ENCODE measurements around the gene SERPINA9.
A peak's percentile ranks its signal among the peaks of the same experiment; 100 is the strongest.
"Not testable (repeated sequence)": the region's sequence is repeated elsewhere in the genome, so short reads cannot be mapped to it uniquely, and the experiment has no call there.

The SERPINA9 gene

DNA sequence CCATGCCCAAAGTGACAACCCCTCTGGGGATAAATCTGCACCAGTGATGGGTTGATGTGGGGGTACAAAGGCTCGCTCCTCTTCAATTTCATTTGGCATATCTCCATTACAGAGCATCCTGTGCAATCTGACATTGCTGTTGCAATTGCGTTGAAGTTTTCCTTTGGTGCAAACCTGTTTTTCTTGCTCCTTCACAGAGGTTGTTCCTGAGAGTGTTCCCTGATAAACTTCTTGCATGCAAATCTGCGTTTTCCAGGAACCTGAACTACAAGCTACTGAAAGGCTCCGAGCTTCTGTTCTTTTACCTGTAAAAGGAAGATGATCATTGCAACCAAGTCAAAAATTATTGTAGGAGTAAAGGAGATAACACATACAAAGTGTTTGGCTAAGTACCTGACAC lies 49.5 kb downstream of the SERPINA9 start:
- Histone ChIP-seq H3K4me1 (ENCODE audit: insufficient read depth, insufficient read length) (no peaks in the 10 kb centered on the region), H3K4me3 (ENCODE audit: insufficient read length, low read depth) (no peak overlapping the region), H3K9me3 (ENCODE audit: insufficient read depth, low read length) (peaks cover 5% of the 10 kb centered on the region; the same call in 1 of the 2 replicates), H3K9ac (ENCODE audit: insufficient read length, low read depth) (no peak overlapping the region), H3K27me3 (ENCODE audit: insufficient read depth, insufficient read length) (no peaks in the 10 kb centered on the region), H3K36me3 (ENCODE audit: insufficient read depth, insufficient read length, low read length) (no peaks in the 10 kb centered on the region)
- DNase-seq (ENCODE audit: low read depth, low spot score): no peak
- TF ChIP-seq YY1 (IDR thresholded peaks at IDR 0.05; ENCODE audit: insufficient read depth, insufficient read length) (no peak), ZNF274 (IDR thresholded peaks at IDR 0.05; ENCODE audit: low read depth, low read length) (no peak), SUZ12 (IDR thresholded peaks at IDR 0.05; ENCODE audit: extremely low read depth, insufficient read depth, insufficient read length) (no peak)

DNA sequence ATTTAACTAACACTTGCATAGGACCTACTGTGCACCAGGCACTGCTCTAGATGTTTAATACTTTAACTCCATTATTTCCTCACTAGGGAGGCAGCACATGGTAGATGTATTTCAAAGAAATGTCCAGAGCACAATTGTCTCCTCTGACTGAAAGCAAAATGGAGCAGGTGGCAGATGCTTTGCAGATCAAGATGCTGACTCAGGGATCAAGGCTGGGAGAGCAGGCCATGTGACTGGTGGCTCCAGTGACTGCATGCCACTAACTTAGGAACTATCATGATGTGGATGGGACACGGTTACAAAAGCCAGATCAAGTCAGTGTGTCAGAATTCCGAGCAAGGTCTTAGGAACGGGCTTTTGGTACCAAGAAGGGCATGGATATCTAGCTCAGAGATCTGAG lies 51.6 kb downstream of the SERPINA9 start:
- Histone ChIP-seq H3K9ac (ENCODE audit: insufficient read length, low read depth) (no peak overlapping the region), H3K27me3 (ENCODE audit: insufficient read depth, insufficient read length) (no peaks in the 10 kb centered on the region), H3K9me3 (ENCODE audit: insufficient read depth, low read length) (peaks cover 1% of the 10 kb centered on the region; the same call in 1 of the 2 replicates), H3K4me1 (ENCODE audit: insufficient read depth, insufficient read length) (no peaks in the 10 kb centered on the region), H3K36me3 (ENCODE audit: insufficient read depth, insufficient read length, low read length) (no peaks in the 10 kb centered on the region), H3K4me3 (ENCODE audit: insufficient read length, low read depth) (no peak overlapping the region)
- DNase-seq (ENCODE audit: low read depth, low spot score): no peak
- TF ChIP-seq SUZ12 (IDR thresholded peaks at IDR 0.05; ENCODE audit: extremely low read depth, insufficient read depth, insufficient read length) (no peak), ZNF274 (IDR thresholded peaks at IDR 0.05; ENCODE audit: low read depth, low read length) (no peak), YY1 (IDR thresholded peaks at IDR 0.05; ENCODE audit: insufficient read depth, insufficient read length) (no peak)

DNA sequence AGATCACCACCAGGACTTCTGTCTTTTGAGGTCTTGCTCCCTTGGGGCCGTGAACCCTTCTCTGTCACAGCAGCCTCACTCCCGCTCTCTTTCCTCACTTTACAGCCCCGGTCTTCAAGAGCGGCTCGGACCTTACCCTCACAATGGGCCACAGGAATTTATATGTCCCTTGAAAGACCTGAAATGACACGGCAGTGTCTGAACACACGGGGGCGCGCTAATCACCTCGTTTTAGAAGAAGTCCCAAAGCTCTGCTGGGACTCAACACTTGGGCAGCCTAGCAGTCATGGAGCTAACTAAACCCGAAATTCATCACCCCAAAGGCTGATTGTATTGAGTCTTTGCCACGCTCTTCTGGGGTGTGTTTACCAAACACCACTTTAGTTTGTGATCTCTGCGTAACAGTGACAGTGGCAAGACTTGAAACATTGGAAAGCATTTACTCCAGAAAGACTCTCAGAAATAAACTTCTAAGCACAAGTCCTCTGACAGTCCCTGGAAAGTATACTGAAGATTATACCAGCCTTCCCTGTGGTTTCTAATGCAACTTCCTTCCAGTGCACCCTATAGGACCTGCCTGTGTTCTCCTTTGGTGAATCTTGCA lies 52.4 kb downstream of the SERPINA9 start:
- H3K9me3 ChIP-seq (ENCODE audit: insufficient read depth, low read length): peaks cover 8% of the 10 kb centered on the region; the same call in 1 of the 2 replicates
- H3K4me3 ChIP-seq (ENCODE audit: insufficient read length, low read depth): no peak overlapping the region
- no peaks in the 10 kb centered on the region for H3K27me3 ChIP-seq (ENCODE audit: insufficient read depth, insufficient read length)
- H3K36me3 ChIP-seq (ENCODE audit: insufficient read depth, insufficient read length, low read length): no peaks in the 10 kb centered on the region
- H3K4me1 ChIP-seq (ENCODE audit: insufficient read depth, insufficient read length): no peaks in the 10 kb centered on the region
- DNase-seq (ENCODE audit: low read depth, low spot score): peak; percentile 68
- TF ChIP-seq YY1 (IDR thresholded peaks at IDR 0.05; ENCODE audit: insufficient read depth, insufficient read length) (no peak), SUZ12 (IDR thresholded peaks at IDR 0.05; ENCODE audit: extremely low read depth, insufficient read depth, insufficient read length) (no peak), ZNF274 (IDR thresholded peaks at IDR 0.05; ENCODE audit: low read depth, low read length) (no peak)
- no peak overlapping the region for H3K9ac ChIP-seq (ENCODE audit: insufficient read length, low read depth)

DNA sequence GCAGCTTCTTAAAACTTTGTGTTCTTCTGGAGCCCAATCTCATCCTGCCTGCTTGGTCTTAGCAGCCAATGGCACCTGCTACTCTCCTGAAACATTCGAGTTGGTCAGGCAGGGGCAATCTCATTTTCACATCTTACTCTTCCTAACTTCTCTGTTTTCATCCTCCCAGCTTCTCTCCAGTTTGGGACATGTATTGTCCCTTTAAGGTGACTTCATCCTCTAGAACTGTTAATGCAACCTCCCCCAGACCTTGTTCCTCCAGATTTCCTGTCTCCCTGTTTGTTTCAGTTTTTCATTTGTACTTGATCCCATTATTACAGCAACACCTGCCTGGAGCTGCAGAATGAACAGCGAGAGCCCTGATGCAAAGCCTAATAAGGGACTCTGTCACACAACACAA lies 54.7 kb downstream of the SERPINA9 start:
- H3K4me1 ChIP-seq (ENCODE audit: insufficient read depth, insufficient read length): no peaks in the 10 kb centered on the region
- DNase-seq (ENCODE audit: low read depth, low spot score): no peak
- H3K27me3 ChIP-seq (ENCODE audit: insufficient read depth, insufficient read length): no peaks in the 10 kb centered on the region
- peaks cover 8% of the 10 kb centered on the region; the same call in 1 of the 2 replicates for H3K9me3 ChIP-seq (ENCODE audit: insufficient read depth, low read length)
- H3K36me3 ChIP-seq (ENCODE audit: insufficient read depth, insufficient read length, low read length): no peaks in the 10 kb centered on the region
- H3K4me3 ChIP-seq (ENCODE audit: insufficient read length, low read depth): no peak overlapping the region
- H3K9ac ChIP-seq (ENCODE audit: insufficient read length, low read depth): no peak overlapping the region
- TF ChIP-seq YY1 (IDR thresholded peaks at IDR 0.05; ENCODE audit: insufficient read depth, insufficient read length) (no peak), ZNF274 (IDR thresholded peaks at IDR 0.05; ENCODE audit: low read depth, low read length) (no peak), SUZ12 (IDR thresholded peaks at IDR 0.05; ENCODE audit: extremely low read depth, insufficient read depth, insufficient read length) (no peak)

DNA sequence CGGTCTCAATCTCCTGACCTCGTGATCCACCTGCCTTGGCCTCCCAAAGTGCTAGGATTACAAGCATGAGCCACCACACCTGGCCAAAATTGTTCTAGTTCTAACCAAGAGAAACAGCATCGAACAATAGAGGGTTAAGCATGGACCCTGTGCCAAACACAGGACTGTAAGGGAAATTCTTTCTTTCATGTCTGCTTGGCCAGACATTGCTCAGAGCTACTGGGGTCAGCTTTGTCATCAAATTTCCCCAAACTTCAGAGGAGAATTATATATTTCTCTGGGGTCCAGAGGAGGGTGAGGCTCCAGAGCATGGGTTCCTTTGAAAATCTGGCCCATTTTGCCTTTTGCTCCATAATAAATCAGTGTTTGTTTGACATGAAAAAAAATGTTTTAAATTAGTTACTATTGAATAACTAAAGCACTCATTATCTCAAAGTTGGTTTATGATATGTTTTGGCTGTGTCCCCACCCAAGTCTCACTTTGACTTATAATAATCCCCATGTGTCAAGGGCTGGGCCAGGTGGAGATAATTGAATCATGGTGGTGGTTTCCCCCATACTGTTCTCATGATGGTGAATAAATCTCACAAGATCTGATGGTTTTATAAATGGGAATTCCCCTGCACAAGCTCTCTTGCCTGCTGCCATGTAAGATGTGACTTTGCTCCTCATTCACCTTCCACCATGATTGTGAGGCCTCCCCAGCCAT lies 58.3 kb downstream of the SERPINA9 start:
- H3K27me3 ChIP-seq (ENCODE audit: insufficient read depth, insufficient read length); H3K4me1 ChIP-seq (ENCODE audit: insufficient read depth, insufficient read length); H3K9ac ChIP-seq (ENCODE audit: insufficient read length, low read depth); H3K9me3 ChIP-seq (ENCODE audit: insufficient read depth, low read length); DNase-seq (ENCODE audit: low read depth, low spot score); H3K36me3 ChIP-seq (ENCODE audit: insufficient read depth, insufficient read length, low read length); H3K4me3 ChIP-seq (ENCODE audit: insufficient read length, low read depth): not testable (repeated sequence)
